Measurements from ENCODE around the gene ADISSP. TPM values are rescaled to one million over a fixed set of nuclear protein-coding genes. Genes with fewer than 3 reads are reported as not detected.
"Not testable (repeated sequence)": the region's sequence is repeated elsewhere in the genome, so short reads cannot be mapped to it uniquely, and the experiment has no call there.

The ADISSP gene
- total RNA-seq, 4 donors from 2014 or later, result 36.1 to 74.7 (median 59.3) TPM

DNA sequence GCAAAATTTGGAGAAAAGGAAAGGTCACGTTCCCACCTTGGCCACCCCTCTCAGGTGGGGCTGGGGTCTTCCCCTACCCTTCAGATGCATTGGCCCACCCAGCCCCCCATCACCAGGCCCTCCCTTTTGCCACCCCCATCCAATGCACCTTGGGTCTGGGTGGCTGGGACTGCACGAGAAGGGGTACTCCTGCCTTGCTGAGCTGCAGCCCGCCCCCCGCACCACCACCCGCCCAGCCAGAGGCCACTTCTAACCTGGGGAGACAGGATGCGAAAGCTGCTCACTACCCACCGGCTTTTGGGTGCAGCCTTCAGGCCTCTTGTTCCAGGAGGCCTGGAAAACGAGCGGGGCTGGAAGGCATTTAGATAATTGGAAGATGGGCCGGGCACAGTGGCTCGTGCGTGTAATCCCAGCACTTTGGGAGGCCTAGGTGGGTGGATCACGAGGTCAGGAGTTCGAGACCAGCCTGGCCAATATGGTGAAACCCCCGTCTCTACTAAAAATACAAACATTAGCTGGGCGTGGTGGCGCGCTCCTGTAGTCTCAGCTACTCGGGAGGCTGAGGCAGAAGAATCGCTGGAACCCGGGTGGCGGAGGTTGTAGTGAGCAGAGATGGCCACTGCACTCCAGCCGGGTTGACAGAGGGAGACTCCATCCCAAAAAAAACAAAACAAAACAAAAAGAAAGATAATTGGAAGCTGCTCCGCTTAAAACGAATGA is 27.3 kb upstream of the ADISSP start:
- 75 to 80% methylated on average over 1 to 10 of the region's 25 CpGs for WGBS, 2 donors (ENCODE audit: low coverage in 1 of 2)
- Histone ChIP-seq H3K4me3 (peak overlapping the region in 1 of 2 donors; percentile 80), H3K27ac (peak overlapping the region; percentile 92 to 99 (median 96))

GRCh38 chr20:3794168-3794567 is 26.6 kb upstream of the ADISSP start:
- Histone ChIP-seq H3K27ac (peak overlapping the region in 2 of 4 donors; percentile 96 to 99), H3K36me3 (peaks cover 0 to 16% of the 10 kb centered on the region in 2 donors), H3K4me1 (peaks cover 0 to 46% (median 25%) of the 10 kb centered on the region in 3 donors)
- not testable (repeated sequence) for H3K9me3 ChIP-seq, H3K27me3 ChIP-seq, H3K4me3 ChIP-seq, ATAC-seq
- 100% methylated on average over 1 of the region's 3 CpGs; no CpG with 5 or more reads in 1 of the 2 donors for WGBS, 2 donors (ENCODE audit: low coverage in 1 of 2)

More for the DNA sequence above, 27.3 kb upstream of the ADISSP start:
- H3K27me3 ChIP-seq, result no peaks in the 10 kb centered on the region
- ATAC-seq, result no peak
- peaks cover 0 to 22% of the 10 kb centered on the region in 2 donors for H3K36me3 ChIP-seq
- H3K4me1 ChIP-seq, result peaks cover 0 to 52% (median 30%) of the 10 kb centered on the region in 3 donors
- no peaks in the 10 kb centered on the region for H3K9me3 ChIP-seq
- TF ChIP-seq POLR2AphosphoS5 (IDR thresholded peaks at IDR 0.05) (no peak), POLR2A (IDR thresholded peaks at IDR 0.05) (no peak), EP300 (IDR thresholded peaks at IDR 0.05) (no peak)
- TF ChIP-seq, protein P1, sequence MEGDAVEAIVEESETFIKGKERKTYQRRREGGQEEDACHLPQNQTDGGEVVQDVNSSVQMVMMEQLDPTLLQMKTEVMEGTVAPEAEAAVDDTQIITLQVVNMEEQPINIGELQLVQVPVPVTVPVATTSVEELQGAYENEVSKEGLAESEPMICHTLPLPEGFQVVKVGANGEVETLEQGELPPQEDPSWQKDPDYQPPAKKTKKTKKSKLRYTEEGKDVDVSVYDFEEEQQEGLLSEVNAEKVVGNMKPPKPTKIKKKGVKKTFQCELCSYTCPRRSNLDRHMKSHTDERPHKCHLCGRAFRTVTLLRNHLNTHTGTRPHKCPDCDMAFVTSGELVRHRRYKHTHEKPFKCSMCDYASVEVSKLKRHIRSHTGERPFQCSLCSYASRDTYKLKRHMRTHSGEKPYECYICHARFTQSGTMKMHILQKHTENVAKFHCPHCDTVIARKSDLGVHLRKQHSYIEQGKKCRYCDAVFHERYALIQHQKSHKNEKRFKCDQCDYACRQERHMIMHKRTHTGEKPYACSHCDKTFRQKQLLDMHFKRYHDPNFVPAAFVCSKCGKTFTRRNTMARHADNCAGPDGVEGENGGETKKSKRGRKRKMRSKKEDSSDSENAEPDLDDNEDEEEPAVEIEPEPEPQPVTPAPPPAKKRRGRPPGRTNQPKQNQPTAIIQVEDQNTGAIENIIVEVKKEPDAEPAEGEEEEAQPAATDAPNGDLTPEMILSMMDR (IDR thresholded peaks at IDR 0.05), result no peak

DNA sequence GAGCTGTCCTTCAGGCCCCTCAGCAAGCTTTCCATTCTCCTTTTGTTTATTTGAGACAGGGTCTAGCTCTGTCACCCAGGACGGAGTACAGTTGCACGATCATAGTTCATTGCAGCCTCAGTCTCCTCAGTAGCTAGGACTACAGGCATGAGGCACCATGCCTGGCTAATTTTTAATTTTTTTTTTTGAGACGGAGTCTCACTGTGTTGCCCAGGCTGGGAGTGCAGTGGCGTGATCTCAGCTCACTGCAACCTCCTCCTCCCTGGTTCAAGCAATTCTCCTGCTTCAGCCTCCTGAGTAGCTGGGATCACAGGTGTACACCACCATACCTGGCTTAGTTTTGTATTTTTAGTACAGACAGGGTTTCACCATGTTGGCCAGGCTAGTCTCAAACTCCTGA is 21.6 kb upstream of the ADISSP start:
- not testable (repeated sequence) for H3K9me3 ChIP-seq
- 85 to 90% methylated on average over 4 of the region's 4 CpGs for WGBS, 2 donors (ENCODE audit: low coverage in 1 of 2)
- H3K27ac ChIP-seq, result peak overlapping the region in 1 of 4 donors; percentile 22

GRCh38 chr20:3788685-3789155 is 21.2 kb upstream of the ADISSP start:
- ATAC-seq, result no peak
- Histone ChIP-seq H3K27ac (peak overlapping the region in 1 of 4 donors; percentile 22), H3K9me3 (no peaks in the 10 kb centered on the region), H3K27me3 (no peaks in the 10 kb centered on the region), H3K4me3 (no peak overlapping the region), H3K36me3 (peaks cover 0 to 10% of the 10 kb centered on the region in 2 donors), H3K4me1 (peaks cover 2 to 43% (median 25%) of the 10 kb centered on the region in 3 donors)
- TF ChIP-seq POLR2A (IDR thresholded peaks at IDR 0.05) (no peak), EP300 (IDR thresholded peaks at IDR 0.05) (no peak)
- 54 to 100% methylated on average over 1 to 4 of the region's 4 CpGs for WGBS, 2 donors (ENCODE audit: low coverage in 1 of 2)

More for the DNA sequence above, 21.6 kb upstream of the ADISSP start:
- H3K27me3 ChIP-seq, H3K36me3 ChIP-seq, ATAC-seq, H3K4me3 ChIP-seq: not testable (repeated sequence)
- H3K4me1 ChIP-seq, result peaks cover 2 to 38% (median 20%) of the 10 kb centered on the region in 3 donors

GRCh38 chr20:3787324-3788014 is 19.9 kb upstream of the ADISSP start:
- Histone ChIP-seq H3K27me3 (no peaks in the 10 kb centered on the region), H3K9me3 (no peaks in the 10 kb centered on the region), H3K4me3 (peak overlapping the region in 1 of 2 donors; percentile 75), H3K36me3 (peaks cover 0 to 22% of the 10 kb centered on the region in 2 donors), H3K4me1 (peaks cover 2 to 56% (median 31%) of the 10 kb centered on the region in 3 donors), H3K27ac (peak overlapping the region in 2 of 4 donors; percentile 43 to 88)
- 58 to 64% methylated on average over 5 of the region's 5 CpGs for WGBS, 2 donors (ENCODE audit: low coverage in 1 of 2)
- no peak for ATAC-seq
- TF ChIP-seq EP300 (IDR thresholded peaks at IDR 0.05), result no peak
- TF ChIP-seq POLR2AphosphoS5 (IDR thresholded peaks at IDR 0.05), result no peak
- no peak for TF ChIP-seq POLR2A (IDR thresholded peaks at IDR 0.05)
- TF ChIP-seq, protein P1 (IDR thresholded peaks at IDR 0.05), result no peak

DNA sequence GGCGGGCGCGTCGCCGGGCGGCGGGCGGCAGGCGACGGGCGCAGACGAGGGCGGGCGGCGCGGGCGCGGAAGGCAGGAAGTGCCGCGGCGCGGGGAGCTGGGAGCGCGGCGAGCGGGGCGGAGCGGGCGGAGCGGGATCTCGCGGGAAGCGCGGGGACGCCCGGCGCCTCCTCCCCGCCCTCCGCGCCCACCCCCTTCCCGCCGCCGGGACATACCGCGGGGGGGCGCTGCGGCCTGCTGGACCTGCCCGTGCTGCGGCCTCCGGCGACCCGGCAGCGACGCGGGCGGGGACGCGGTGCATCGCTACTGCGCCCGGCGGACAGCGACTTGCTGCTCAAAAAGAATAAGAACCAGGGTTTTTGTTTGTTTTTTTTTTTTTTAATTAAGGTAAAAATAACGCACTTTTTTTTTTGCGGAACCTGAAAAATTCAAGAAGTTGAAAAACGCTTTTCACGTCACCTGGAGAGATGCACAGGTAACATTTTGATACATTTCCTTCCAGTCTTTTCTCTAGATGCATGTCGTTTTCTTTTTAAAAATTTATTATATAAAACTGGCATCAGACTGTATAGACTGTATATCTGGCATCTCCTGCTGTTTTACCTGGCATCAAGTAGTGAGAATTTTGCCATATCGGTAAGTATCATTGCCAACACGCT is 19.2 kb upstream of the ADISSP start, which contains the start of gene CENPB:
Gene CENPB (minus strand): TSS at position 76 of the 659 bp plus-strand sequence. CDS start 257 bp downstream, outside the sequence.
- Histone ChIP-seq H3K27me3 (no peaks in the 10 kb centered on the region), H3K27ac (peak within 1 kb of the TSS; percentile 21 to 88 (median 84)), H3K4me3 (peak within 1 kb of the TSS; percentile 42 to 75), H3K9me3 (no peaks in the 10 kb centered on the region), H3K36me3 (peaks cover 0 to 23% of the 10 kb centered on the region in 2 donors), H3K4me1 (peaks cover 2 to 59% (median 31%) of the 10 kb centered on the region in 3 donors)
- 9 to 18% methylated on average over 7 to 13 of the region's 70 CpGs for WGBS, 2 donors (ENCODE audit: low coverage in 1 of 2)
- ATAC-seq, result peak; percentile 94
- no peak for TF ChIP-seq POLR2A (IDR thresholded peaks at IDR 0.05)
- TF ChIP-seq, protein P1 (IDR thresholded peaks at IDR 0.05), result peak in 3 of 4 experiments; percentile 79 to 88 (median 86)
- no peak for TF ChIP-seq EP300 (IDR thresholded peaks at IDR 0.05)

All from gastroesophageal sphincter (tissue), 4 donors.